Aorta (tissue), 5 donors: ENCODE measurements around the gene PTER. TPM values are rescaled to one million over a fixed set of nuclear protein-coding genes. Genes with fewer than 3 reads are reported as not detected.

Experiments used
- ATAC-seq: fragments of 200-7000 bp; cut with Tn5 transposase; one replicate; pipeline ENCODE4 v1.9.1; 2022; ENCODE audit warnings: moderate library complexity; ENCODE audit not compliant: low FRiP score
- DNase-seq, 2 donors: peaks; one replicate each; pipeline ENCODE4 v3.0.0-alpha.2; 2020
- H3K27ac ChIP-seq, 2 donors: one replicate each; pipeline ENCODE4 v1.5.1; 2013; ENCODE audit warnings: low read length in 2 of 2, mild to moderate bottlenecking in 2 of 2, moderate library complexity in 2 of 2, control low read depth in 1 of 2, inconsistent platforms in 1 of 2, low read depth in 1 of 2
- H3K27me3 ChIP-seq, 2 donors: one replicate each; pipeline ENCODE4 v1.6.1; 2013; ENCODE audit warnings: control low read depth in 1 of 2, low read length in 1 of 2, mild to moderate bottlenecking in 1 of 2, moderate library complexity in 1 of 2; ENCODE audit not compliant: insufficient read depth in 2 of 2, control insufficient read depth in 1 of 2
- H3K36me3 ChIP-seq, 2 donors: one replicate each; pipeline ENCODE4 v1.6.1; 2013; ENCODE audit warnings: control low read depth in 1 of 2, low read length in 1 of 2, mild to moderate bottlenecking in 1 of 2; ENCODE audit not compliant: insufficient read depth in 2 of 2, control insufficient read depth in 1 of 2
- H3K4me1 ChIP-seq, 2 donors: one replicate each; pipeline ENCODE4 v1.6.1; 2013; ENCODE audit warnings: low read length in 2 of 2, control low read depth in 1 of 2, mild to moderate bottlenecking in 1 of 2, moderate library complexity in 1 of 2; ENCODE audit not compliant: insufficient read depth in 2 of 2, control insufficient read depth in 1 of 2
- H3K4me3 ChIP-seq, 2 donors: one replicate each; pipeline ENCODE4 v1.5.1; 2013; ENCODE audit warnings: low read length in 2 of 2, control low read depth in 1 of 2, mild to moderate bottlenecking in 1 of 2
- H3K9me3 ChIP-seq: one replicate; pipeline ENCODE4 v1.6.1; 2013; ENCODE audit warnings: mild to moderate bottlenecking, low read length; ENCODE audit not compliant: control insufficient read depth
- WGBS, 2 donors: extraction: QIAGEN DNeasy Blood & Tissue Kit; methylation state at CpG; one replicate each; pipeline ENCODE4 v1.1.7; 2013; 5-methylcytosine and 5-hydroxymethylcytosine counted together
- intact Hi-C, 2 donors: fragments of 100-400 bp; cut with DNase I; formaldehyde crosslinking; loops; one replicate each; pipeline versions ENCODE4 v1.14.2 to v1.15.0; 2022
- polyA plus RNA-seq, 2 donors: library from polyadenylated mRNA; stranded (reverse); fragments of 200-250 nt; gene quantifications; one replicate each; pipeline ENCODE4 v1.2.3, GENCODE V29; 2013
- total RNA-seq, 2 donors: library from RNA; stranded (reverse); fragmentation: NEBNext Ultra II Directional; extraction: Animal tissue kit (Norgen Biotek cat#: 25700); gene quantifications; one replicate each; pipeline ENCODE4 v1.2.1, GENCODE V29; 2021
- donor health status: healthy with polysubstance abuse.
- donor health status: Bipolar disorder and iron deficiency.
- donor health status: DM: no; HTN: no; CAD: no.
- donor health status: DM: no; HTN: no; CAD: no.
- donor health status: DM: yes; HTN: yes; CAD: no.

The PTER gene
- total and polyA plus RNA-seq, 4 donors, result 3.0 to 11.6 (median 6.6) TPM

DNA sequence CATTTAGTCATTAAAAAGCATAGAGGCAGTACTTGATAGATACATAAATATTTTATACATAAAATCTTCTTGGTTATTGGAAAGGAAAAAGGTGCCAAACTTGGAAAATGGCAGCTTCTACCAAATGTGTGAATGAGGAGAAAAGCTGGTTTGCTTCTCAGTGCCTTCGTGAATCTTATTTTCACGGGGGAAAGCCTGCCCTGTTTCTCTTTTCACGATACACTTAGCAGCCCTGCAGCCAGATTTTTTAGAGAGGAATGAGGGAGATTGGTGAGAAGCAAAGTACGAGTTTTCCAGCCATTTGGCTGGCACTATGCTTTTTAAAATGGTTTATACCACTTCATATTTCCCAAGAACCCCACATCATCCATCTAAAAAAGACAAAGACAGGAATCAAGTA is 107.8 kb downstream of the PTER start:
- WGBS, 2 donors, result 7 to 8% methylated on average over 4 of the region's 4 CpGs

DNA sequence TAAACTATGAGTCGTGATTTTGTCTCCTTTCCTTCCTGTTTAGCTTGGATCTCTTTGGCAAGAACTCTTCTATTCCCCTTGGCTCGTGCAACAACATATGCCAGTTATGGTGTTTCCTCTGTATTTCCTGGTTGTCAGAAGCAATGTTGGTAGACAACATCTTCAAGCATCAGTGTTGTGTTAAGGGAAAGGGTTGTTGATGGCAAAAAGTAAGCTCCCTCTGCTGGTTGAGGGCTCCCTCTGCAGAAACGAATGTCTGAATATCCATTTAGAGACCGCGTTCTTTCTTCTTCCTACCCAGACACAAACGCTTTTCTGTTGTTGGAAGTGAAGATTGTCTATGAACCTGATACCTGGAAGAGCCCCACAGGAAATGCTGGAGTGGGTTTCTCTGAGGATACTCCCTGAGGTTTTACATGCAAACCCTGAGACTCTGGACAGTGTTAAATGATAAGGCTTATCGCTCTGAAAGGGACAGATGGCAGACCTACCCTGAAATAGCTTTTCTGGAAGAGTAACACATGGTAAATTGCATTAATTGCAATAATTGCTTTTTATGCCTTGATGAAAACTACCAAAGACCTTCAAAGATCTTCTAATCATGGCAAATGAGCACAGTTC is 108.4 kb downstream of the PTER start:
- ATAC-seq, result no peak
- Histone ChIP-seq H3K9me3 (no peaks in the 10 kb centered on the region), H3K27me3 (no peaks in the 10 kb centered on the region), H3K36me3 (no peaks in the 10 kb centered on the region), H3K4me3 (no peak overlapping the region), H3K4me1 (no peaks in the 10 kb centered on the region), H3K27ac (no peak overlapping the region)
- 25 to 27% methylated on average over 7 of the region's 7 CpGs for WGBS, 2 donors
- no peak for DNase-seq
- intact Hi-C loops, result loop anchor here in 1 of 2 donors (10.0 kb wide), 1 partner anchor 640 kb away; no protein-coding TSS in a partner anchor

More for the DNA sequence above, 107.8 kb downstream of the PTER start:
- DNase-seq (no peak), ATAC-seq (no peak)
- Histone ChIP-seq H3K4me3 (no peak overlapping the region), H3K4me1 (no peaks in the 10 kb centered on the region), H3K27ac (no peak overlapping the region), H3K36me3 (no peaks in the 10 kb centered on the region), H3K9me3 (no peaks in the 10 kb centered on the region), H3K27me3 (no peaks in the 10 kb centered on the region)
- intact Hi-C loops, result loop anchor here in 1 of 2 donors (10.0 kb wide), 1 partner anchor 640 kb away; no protein-coding TSS in a partner anchor

DNA sequence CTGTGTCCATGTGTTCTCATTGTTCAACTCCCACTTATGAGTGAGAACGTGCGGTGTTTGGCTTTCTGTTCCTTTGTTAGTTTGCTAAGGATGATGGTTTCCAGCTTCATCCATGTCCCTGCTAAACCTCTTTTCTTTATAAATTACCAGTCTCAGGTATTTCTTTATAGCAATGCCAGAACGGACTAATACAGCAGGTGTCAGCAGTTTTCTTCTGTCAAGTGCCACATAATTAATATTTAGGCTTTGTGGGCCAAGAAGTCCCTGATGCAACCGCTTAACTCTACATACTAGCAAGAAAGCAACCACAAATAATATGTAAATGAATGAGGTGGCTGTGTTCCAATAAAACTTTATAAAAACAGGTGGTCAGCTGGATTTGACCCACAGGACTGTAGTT is 111.2 kb downstream of the PTER start:
- no peak overlapping the region for H3K4me3 ChIP-seq
- DNase-seq (no peak), ATAC-seq (no peak)
- H3K4me1 ChIP-seq, result no peaks in the 10 kb centered on the region
- no peaks in the 10 kb centered on the region for H3K9me3 ChIP-seq
- no peak overlapping the region for H3K27ac ChIP-seq
- no peaks in the 10 kb centered on the region for H3K27me3 ChIP-seq
- H3K36me3 ChIP-seq, result no peaks in the 10 kb centered on the region
- intact Hi-C loops, result loop anchor here in 1 of 2 donors (10.0 kb wide), 1 partner anchor 643 kb away; no protein-coding TSS in a partner anchor
- WGBS, 2 donors, result 82 to 86% methylated on average over 4 of the region's 4 CpGs

DNA sequence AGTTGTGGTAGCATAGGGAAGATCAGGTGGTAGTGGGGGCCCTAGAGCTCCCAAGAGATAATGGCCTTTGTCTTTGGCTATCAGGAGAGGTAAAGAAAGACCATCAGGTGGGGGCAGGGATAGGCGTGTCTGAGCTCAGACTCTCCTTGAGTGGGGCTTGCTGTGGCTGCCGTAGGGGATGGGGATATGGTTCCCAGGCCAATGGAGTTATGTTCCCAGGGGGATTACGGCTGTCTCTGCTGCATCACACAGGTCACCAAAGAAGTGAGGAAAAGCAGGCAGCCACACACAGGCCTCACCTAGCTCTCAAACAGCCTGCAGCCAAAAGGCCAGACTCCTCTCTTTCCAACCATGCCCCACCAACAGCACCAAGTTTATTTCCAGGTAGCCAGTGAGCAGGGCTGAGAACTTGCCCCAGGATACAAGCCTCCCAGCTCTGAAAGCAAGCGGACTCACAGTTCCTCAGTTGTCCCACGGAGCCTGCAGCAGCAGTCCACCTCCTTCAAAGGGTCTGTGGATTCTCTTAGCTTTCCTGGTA is 122.5 kb downstream of the PTER start:
- intact Hi-C loops, result no loop called here
- Histone ChIP-seq H3K27ac (no peak overlapping the region), H3K36me3 (no peaks in the 10 kb centered on the region), H3K4me3 (no peak overlapping the region), H3K9me3 (peaks cover 5% of the 10 kb centered on the region), H3K4me1 (no peaks in the 10 kb centered on the region), H3K27me3 (no peaks in the 10 kb centered on the region)
- WGBS, 2 donors, result 71 to 90% methylated on average over 5 of the region's 5 CpGs
- no peak for ATAC-seq
- DNase-seq, result no peak

DNA sequence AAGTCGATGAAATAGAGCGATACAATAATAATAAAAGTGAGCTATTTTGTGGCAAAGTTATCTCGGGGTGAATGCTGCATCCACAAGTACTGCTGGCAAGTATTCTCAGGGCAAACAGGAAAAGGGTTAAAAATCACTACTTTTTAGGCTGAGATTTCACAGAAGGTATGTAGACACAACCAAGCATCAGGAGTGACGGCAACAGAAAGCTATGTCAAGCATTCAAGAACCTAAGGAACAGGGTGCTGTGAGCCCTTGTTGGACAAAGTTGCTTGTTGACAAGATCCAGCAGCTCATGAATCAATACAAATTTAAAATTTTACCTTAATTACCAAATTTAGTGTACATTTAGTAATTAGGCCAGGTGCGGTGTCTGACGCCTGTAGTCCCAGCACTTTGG is 126.1 kb downstream of the PTER start:
- WGBS, 2 donors, result 54 to 58% methylated on average over 6 of the region's 6 CpGs
- H3K27me3 ChIP-seq, result no peaks in the 10 kb centered on the region
- H3K36me3 ChIP-seq, result no peaks in the 10 kb centered on the region

More for the DNA sequence above, 126.1 kb downstream of the PTER start:
- H3K4me3 ChIP-seq, result no peak overlapping the region
- intact Hi-C loops, result no loop called here
- peaks cover 5% of the 10 kb centered on the region for H3K9me3 ChIP-seq
- ATAC-seq (no peak), DNase-seq (no peak)
- H3K4me1 ChIP-seq, result no peaks in the 10 kb centered on the region
- H3K27ac ChIP-seq, result no peak overlapping the region

Other genes starting within 250 kb of the PTER start
- not detected for gene C1QL3, start 84.9 kb downstream of the PTER start, total RNA-seq
- under 1 TPM in 1 of 2 donors, not detected in 1; 0.15 TPM for gene C1QL3, start 84.9 kb downstream of the PTER start, polyA plus RNA-seq